GM23248 (cell line): ENCODE measurements around the gene SKP1.

ENCODE experiments used
- EZH2 ChIP-seq: fragments of 200-600 bp; sonication (generic); IDR thresholded peaks from 2 replicates; pipeline ENCODE4 v1.6.1; 2018; ENCODE audit warnings: antibody characterized with exemption, mild to moderate bottlenecking; ENCODE audit not compliant: insufficient read depth, poor library complexity, severe bottlenecking
- EZH2phosphoT487 ChIP-seq: fragments of 200-600 bp; sonication (generic); IDR thresholded peaks from 2 replicates; pipeline ENCODE4 v1.6.1; 2018; ENCODE audit warnings: antibody characterized with exemption, moderate library complexity, mild to moderate bottlenecking, low read depth; ENCODE audit not compliant: insufficient read depth

DNA sequence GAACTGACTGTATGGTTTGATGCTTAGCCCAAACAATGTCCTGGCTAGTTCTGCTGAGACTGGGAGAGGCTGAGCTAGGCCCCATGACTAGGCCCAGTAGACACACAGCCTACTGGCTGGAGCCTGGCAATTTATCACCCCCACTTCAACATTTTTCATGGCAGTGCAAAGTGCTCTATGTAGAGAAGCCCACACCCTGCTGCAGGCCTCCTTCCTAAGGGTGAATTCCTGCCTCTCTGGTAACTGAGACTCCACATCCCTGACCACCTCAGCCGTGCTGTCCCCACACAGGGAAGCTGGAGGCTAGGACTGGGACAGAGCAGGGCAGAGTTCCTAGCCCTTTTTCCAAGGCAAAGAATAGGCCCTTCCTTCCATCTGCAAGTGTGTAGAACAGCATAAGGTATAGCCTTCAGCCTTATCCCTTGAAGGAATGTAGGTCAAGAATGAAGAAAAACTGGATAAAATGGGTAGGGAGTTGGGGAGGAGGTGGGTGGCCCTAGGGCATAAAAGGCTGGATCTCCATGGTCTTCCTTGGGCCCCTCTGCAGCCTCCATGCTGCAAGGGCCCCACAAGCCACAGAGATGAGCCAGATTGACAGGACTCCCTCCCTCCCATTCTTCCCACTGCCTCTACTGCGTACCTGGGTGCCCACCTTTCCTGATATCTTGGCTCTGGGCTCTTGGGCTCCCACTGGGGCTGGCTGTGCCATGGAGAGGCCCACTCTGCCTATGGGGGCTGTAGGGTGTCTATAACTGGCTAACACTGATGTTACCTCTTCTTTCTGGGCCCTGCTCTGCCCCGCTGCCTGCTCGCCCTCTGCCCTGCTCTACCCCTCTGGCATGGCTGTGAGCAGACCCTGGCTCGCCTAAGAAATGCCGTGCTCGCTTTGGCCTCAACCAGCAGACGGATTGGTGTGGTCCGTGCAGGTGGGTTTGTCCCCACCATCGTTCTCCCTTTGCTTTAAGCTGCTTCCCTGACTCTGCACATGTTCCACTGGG lies 32.5 kb downstream of the SKP1 start:
- TF ChIP-seq EZH2 (no peak), EZH2phosphoT487 (no peak)
